HG03045 (cell line): Measurements from ENCODE around the gene EIF3B.
"Not testable (repeated sequence)": the region's sequence is repeated elsewhere in the genome, so short reads cannot be mapped to it uniquely, and the experiment has no call there.

Source experiments
- ATAC-seq: cut with Tn5 transposase; IDR thresholded peaks from one replicate; pipeline ENCODE4 v1.9.1; 2021; ENCODE audit warnings: mild to moderate bottlenecking, moderate library complexity; ENCODE audit not compliant: unreplicated experiment

The EIF3B gene

GRCh38 chr7:2376351-2377154, 21.9 kb downstream of the EIF3B start:
- no peak for ATAC-seq

GRCh38 chr7:2377492-2377891, 22.9 kb downstream of the EIF3B start:
- ATAC-seq: not testable (repeated sequence)

GRCh38 chr7:2378125-2378524, 23.5 kb downstream of the EIF3B start:
- ATAC-seq: not testable (repeated sequence)

DNA sequence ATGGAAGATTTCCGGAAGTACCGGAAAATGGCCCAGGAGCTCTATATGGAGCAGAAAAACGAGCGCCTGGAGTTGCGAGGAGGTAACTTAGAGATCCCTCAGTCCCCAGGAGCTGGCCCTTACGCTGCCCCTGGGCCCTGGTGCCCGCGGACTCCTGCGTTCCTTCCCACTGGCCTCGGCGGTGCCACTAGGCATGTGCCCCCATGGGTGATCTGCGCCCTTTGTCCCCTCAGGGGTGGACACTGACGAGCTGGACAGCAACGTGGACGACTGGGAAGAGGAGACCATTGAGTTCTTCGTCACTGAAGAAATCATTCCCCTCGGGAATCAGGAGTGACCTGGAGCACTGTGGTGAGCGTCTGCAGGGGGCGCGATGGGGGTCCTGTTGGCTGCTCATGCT, 24.5 kb downstream of the EIF3B start:
- no peak for ATAC-seq

GRCh38 chr7:2379821-2380450, 25.3 kb downstream of the EIF3B start:
- no peak for ATAC-seq

- ATAC-seq: no peak
Measured at GRCh38 chr7:2380461-2380860, 25.8 kb downstream of the EIF3B start.

DNA sequence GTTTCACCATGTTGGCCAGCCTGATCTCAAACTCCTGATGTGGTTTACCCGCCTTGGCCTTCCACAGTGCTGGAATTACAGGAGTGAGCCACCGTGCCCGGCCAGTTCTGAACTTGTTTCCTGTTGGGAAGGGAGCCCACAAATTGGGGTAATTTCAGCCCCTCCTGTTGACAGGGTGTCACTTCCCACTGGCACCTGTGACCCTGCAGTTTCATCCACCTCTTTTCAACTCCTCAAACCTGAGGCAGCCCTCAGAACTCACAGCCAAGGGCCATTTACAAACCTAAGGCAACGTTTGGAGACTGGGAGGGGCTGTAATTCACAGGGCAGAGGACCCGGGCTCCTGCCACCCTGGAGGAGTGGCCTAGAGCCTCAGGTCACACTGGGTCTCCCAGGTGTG, 26.6 kb downstream of the EIF3B start:
- no peak for ATAC-seq

GRCh38 chr7:2381881-2382509, 27.4 kb downstream of the EIF3B start:
- ATAC-seq: no peak

DNA sequence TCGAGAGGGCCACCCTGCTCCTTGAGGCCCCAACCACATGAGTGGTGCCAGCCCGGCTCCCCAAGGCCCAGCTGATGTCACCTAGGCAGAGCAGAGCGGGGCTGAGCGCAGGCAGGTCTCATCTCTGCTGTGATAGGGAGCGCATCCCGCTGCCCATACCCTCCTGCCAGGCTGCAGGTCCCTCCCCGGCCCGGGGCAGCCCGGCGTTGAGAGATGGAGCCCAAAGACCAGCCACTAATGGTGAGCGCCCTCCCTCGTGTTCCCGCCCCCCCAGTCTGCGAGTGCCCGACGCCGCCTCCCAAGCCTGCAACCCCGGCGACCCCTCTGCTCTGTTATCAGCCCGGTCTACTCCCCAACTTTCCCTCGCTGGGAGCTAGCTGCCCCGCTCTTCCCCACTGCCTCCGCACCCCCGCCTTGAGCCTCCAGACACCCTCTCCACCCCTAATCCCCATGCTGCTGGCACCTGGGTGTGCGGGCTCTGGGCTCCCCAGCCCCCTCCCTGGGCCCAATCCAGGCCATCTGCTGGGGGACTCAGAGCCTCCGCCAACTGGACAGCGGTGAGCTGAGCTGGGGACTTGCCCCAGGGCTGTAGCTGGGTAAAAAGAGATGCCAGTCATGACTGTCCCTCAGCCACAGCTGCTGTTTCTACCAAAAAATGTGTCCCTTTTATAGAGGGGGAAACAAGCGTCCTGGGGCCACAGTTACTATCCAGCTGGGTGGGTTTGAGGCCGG, 29.1 kb downstream of the EIF3B start:
- no peak for ATAC-seq

DNA sequence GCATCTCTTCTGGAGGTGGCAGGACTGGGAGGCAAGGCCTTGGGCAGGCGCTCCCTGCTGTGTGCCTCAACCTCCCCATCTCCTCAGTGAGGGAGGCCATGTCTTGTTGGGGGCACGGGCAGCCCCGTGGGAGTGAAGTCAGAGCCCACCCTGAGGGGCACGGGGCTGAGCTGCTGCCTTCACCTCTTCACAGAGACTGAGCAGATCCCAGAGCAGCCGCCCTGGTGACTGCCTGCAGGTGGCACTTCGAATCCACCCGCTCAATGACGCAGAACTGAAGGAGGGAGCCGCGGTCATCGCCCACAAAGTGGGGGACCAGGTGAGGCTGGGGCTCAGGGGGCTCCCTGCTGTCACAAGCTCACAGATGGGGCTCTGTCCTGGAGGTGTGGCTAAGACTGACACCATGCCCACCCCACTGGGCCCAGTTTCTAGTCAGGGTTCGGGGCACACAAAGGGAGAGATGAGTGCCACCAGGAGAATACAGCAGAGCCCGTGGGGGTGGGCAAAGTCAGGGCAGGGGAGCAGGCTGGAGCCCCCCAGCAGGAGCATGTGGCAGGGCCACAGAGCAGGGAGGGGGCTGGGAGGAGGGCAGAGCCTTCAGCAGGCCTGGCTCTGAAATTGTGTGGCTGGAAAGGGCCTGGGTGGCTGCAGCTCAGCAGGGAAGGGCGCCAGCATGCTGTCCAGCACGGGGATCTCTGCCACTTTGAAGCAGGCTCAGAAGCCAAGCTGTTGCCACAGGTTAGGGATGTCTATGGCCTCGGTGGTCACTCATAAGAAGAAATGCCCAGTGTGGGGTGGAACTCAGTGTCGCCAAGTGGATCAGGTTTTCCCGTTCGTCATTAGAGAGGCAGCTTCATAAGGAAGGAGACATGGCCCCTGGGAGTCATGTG, 30.0 kb downstream of the EIF3B start:
- ATAC-seq: no peak

- ATAC-seq: not testable (repeated sequence)
Measured at GRCh38 chr7:2386122-2386521, 31.5 kb downstream of the EIF3B start.

DNA sequence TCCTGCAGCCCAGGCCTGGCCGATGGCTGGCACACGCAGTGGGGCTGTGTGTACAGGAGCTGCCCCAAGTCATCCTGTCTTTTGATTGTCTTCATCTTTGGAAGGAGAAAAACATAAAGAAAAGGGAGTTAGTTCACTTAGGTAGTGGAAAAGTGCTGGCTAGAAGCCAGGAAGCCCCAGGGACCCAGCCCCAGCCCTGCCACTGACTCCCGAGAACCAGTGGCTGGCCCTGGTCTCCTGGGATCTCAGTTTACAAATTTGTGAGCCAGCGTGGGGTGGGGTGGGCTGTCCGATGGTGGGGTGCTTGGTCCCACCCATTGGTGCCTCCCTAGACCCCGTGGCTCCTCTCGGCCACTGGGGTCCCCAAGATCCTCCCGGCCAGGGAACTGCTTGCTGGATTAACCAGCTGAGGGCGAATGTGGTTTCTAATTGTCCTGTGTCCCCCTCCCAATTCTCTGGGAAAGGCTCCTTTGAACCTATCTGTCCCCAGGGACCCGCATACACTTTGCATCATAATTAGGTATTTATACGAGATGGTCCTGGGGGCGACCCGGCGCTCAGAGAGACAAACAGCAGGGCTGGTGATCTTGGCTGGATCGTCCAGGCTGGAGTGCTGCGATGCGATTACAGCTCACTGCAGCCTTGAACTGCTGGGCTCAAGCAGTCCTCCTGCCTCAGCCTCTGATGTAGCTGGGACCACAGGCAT, 32.5 kb downstream of the EIF3B start:
- no peak for ATAC-seq

GRCh38 chr7:2387897-2388636, 33.4 kb downstream of the EIF3B start:
- ATAC-seq: no peak

- no peak for ATAC-seq
Measured at GRCh38 chr7:2388637-2388954, 34.0 kb downstream of the EIF3B start.

DNA sequence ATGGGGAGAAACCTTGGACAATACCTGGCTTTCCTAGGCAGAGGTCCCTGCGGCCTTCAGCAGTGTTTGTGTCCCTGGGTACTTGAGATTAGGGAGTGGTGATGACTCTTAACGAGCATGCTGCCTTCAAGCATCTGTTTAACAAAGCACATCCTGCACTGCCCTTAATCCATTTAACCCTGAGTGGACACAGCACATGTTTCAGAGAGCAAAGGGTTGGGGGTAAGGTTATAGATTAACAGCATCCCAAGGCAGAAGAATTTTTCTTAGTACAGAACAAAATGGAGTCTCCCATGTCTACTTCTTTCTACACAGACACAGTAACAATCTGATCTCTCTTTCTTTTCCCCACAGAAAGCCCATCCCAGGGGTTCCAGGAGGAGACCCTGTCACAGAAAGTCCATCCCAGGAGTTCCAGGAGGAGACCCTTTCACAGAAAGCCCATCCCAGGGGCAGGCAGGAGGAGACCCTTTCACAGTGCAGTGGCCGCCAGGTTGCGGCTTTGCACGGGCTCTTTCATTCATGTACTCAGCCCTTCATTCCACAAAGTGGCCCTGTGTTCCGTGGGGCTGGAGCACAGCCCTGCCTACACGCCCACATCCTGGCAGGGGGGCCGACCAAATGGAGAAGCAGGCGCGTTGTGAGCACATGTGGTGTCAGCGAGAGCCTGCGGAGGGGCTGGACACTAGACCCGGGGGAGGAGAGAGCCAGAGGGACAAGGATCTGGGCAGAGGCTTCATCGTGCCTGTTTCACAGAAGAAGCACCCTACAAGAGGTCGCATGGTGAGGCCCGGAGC, 35.6 kb downstream of the EIF3B start:
- not testable (repeated sequence) for ATAC-seq

GRCh38 chr7:2393706-2394105, 39.1 kb downstream of the EIF3B start:
- ATAC-seq: no peak

- ATAC-seq: no peak
Measured at GRCh38 chr7:2394566-2395082, 40.0 kb downstream of the EIF3B start.

- no peak for ATAC-seq
Measured at GRCh38 chr7:2398506-2398905, 43.9 kb downstream of the EIF3B start.
